Activated naive CD8-positive, alpha-beta T cell (primary cell): ENCODE data around the gene RSPO1.
A peak's percentile ranks its signal among the peaks of the same experiment; 100 is the strongest.

Experiments used
- H3K27ac Mint-ChIP-seq: one replicate; pipeline ENCODE4 v1.8.0; 2021; ENCODE audit warnings: mixed read lengths
- H3K27me3 Mint-ChIP-seq: one replicate; pipeline ENCODE4 v1.8.0; 2021; ENCODE audit warnings: mixed read lengths
- H3K36me3 Mint-ChIP-seq: one replicate; pipeline ENCODE4 v1.8.0; 2021; ENCODE audit warnings: mixed read lengths
- H3K4me1 Mint-ChIP-seq: one replicate; pipeline ENCODE4 v1.8.0; 2021; ENCODE audit warnings: low read depth, mixed read lengths
- H3K4me3 Mint-ChIP-seq: one replicate; pipeline ENCODE4 v1.8.0; 2021; ENCODE audit warnings: mild to moderate bottlenecking, mixed read lengths
- H3K9me3 Mint-ChIP-seq: one replicate; pipeline ENCODE4 v1.8.0; 2021; ENCODE audit warnings: low read depth, mixed read lengths

Gene RSPO1

DNA sequence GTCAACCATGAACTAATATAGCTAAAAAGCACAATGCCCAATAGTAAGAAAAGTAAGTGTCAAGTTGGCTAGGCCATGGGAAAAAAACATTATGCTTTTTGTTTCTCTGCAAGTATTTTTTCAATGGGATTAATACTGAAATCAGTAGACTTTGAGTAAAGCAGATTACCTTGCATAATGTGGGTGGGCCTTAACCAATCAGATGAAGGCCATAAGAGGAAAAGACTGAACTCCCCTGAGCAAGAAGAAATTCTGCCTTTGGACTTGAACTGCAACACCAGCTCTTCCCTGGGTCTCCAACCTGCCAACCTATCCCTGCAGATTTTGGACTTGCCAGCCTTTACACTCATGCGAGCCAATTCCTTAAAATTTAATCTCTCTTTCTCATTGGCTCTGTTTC, 6.4 kb upstream of the RSPO1 start:
- H3K27me3 Mint-ChIP-seq: peaks cover 19% of the 10 kb centered on the region
- H3K4me1 Mint-ChIP-seq: no peaks in the 10 kb centered on the region
- no peak overlapping the region for H3K27ac Mint-ChIP-seq
- H3K4me3 Mint-ChIP-seq: no peak overlapping the region
- H3K9me3 Mint-ChIP-seq: no peaks in the 10 kb centered on the region
- H3K36me3 Mint-ChIP-seq: no peaks in the 10 kb centered on the region

DNA sequence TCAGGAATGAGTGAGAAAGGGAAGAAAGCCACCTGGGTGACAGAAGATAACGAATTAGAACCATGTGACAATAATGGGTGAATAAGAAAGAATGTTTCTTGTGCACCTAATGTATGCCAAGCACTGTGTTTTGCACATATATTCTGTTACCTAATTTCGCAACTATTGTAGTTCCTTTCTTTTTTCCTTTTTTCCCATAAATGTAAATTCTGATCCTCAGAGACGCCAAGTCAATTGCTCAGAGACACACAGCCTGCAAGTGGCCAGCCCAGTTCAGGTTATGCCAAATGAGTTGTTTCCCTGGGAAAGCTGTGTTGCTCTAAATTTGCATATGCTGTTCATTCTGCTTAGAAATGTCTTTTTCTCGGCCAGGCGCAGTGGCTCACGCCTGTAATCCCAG, 1.7 kb upstream of the RSPO1 start:
- no peaks in the 10 kb centered on the region for H3K9me3 Mint-ChIP-seq
- peaks cover 42% of the 10 kb centered on the region for H3K27me3 Mint-ChIP-seq
- no peak overlapping the region for H3K4me3 Mint-ChIP-seq
- H3K36me3 Mint-ChIP-seq: no peaks in the 10 kb centered on the region
- H3K27ac Mint-ChIP-seq: no peak overlapping the region
- peaks cover 10% of the 10 kb centered on the region for H3K4me1 Mint-ChIP-seq

DNA sequence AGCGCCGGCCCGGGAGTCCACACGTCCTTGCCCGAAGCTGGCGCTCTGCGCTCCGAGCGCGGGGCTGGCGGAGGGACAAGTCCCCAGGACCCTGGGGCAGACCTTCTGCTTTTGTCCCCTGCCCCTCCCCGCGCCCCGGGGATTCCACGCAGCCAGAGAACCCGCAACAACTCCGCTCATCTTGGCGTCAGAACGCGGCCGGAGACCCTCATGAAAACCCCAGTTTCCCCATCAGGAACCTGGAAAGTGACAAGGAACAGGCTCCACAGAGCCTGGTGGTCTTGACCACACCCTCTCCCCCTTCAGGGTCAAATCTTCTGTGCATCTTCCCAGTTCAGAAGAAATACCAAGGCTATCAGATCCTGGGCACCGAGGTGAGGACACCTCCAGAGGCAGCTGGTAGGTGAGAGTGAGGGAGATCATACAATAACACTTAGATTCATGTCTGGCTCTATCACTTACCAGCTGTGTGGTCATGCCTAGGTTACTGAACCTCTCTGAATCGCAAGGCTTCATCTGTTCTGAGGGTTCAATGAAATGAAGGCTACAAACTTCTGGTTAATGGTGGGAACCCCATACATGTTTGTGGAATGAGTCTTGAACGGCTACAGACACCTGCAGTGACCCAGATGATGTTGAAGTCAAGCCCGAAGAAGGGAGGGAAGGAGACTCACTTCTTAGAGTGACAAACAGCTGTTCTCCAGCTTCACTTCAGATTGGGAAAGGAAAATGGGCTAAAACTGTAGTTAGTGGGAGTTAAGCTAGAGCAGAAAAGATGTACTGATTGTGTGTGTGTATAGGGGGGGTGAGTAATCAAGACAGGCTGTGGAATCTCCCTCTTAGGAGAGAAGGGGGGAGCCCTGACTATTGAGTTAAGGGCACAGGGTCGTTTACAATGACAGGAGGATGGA, 555 bp upstream of the RSPO1 start:
- Mint-ChIP-seq H3K27ac (no peak overlapping the region), H3K9me3 (no peaks in the 10 kb centered on the region), H3K4me3 (peak overlapping the region; percentile 69), H3K4me1 (peaks cover 10% of the 10 kb centered on the region), H3K27me3 (peaks cover 49% of the 10 kb centered on the region), H3K36me3 (no peaks in the 10 kb centered on the region)

DNA sequence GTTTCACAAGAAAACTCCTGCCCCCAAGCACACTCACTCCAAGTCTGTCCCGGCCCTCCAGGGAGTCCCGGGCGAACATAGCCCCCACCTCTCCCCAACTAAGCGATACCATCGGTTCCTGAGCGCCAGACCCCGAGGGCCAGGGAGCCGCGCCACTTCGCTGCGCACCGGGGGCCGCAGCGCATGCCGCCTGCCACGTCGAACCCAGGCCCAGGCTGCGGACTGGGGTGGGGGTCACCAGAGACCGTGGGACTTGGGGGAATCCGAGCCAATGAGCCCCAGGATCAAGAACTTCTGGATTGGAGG, 801 bp downstream of the RSPO1 start:
- H3K27ac Mint-ChIP-seq: no peak overlapping the region
- peak overlapping the region; percentile 30 for H3K4me3 Mint-ChIP-seq
- no peaks in the 10 kb centered on the region for H3K36me3 Mint-ChIP-seq

DNA sequence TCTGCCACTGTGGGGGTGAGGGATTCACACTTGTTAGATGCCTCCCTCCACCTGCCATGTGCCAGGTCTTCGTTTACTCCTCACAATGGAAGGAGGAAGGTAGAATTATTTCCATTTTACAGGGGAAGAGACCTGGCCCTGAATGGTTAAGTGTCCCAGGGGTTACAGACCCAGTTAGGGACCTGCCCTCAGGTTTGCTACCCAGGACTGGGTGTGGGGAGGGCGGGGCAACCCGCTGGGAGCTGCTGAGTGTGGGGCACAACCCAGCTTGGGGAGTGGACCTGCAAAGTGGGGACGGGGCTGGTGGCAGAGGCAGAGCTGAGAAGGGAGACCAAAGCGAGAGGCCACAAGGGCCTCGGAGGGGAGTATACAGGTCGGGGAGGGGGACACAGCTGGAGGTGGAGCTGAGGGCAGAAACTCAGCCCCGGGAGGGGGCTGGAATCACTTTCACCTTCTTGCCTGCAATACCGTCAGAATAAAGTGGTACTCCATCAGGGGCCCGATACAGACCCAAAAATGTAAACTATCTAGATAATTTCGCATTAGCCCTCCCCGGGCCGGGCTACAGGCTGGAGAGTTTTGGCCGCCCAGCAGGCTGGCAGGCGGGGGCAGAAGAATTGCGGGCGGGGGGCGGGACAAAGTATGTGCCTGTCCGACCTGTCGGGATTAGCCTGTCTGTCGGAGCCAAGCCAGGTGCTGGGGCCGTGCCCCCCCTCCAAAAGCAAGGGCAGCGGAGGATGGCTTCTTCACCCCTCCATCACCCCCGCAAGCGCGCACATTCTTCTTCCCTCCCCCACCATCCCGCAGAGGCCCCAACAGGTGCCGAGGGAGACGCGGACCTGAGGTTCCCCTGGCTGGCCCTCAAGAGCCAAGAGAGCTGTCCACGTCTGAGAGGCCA, 1.4 kb downstream of the RSPO1 start:
- H3K27ac Mint-ChIP-seq: no peak overlapping the region
- H3K4me3 Mint-ChIP-seq: peak overlapping the region; percentile 30
- no peaks in the 10 kb centered on the region for H3K9me3 Mint-ChIP-seq
- peaks cover 10% of the 10 kb centered on the region for H3K4me1 Mint-ChIP-seq
- peaks cover 50% of the 10 kb centered on the region for H3K27me3 Mint-ChIP-seq
- H3K36me3 Mint-ChIP-seq: no peaks in the 10 kb centered on the region

More for the DNA sequence above, 801 bp downstream of the RSPO1 start:
- Mint-ChIP-seq H3K4me1 (peaks cover 10% of the 10 kb centered on the region), H3K9me3 (no peaks in the 10 kb centered on the region), H3K27me3 (peaks cover 53% of the 10 kb centered on the region)

DNA sequence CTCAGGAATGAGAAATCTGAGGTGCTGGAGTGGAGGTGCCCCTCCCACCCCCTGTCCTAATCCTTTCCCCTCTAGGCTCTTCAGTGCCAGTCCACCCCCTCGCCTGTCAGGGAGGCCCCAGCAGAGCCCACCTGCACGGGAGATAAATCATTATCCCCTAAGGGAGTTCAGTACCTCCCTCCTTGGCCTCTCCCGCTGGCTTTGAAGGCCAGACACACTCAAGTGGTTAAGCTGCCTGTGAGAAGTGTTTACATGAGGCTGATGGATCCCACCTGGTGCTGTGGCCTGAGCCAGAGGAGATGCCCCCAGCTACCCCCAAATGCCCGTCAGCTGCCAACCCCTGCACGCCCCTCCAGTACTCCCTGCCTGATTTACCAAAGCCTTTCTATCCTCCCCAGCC, 3.7 kb downstream of the RSPO1 start:
- peaks cover 46% of the 10 kb centered on the region for H3K27me3 Mint-ChIP-seq
- H3K9me3 Mint-ChIP-seq: no peaks in the 10 kb centered on the region
- peaks cover 10% of the 10 kb centered on the region for H3K4me1 Mint-ChIP-seq
- H3K27ac Mint-ChIP-seq: no peak overlapping the region
- H3K36me3 Mint-ChIP-seq: no peaks in the 10 kb centered on the region
- no peak overlapping the region for H3K4me3 Mint-ChIP-seq

DNA sequence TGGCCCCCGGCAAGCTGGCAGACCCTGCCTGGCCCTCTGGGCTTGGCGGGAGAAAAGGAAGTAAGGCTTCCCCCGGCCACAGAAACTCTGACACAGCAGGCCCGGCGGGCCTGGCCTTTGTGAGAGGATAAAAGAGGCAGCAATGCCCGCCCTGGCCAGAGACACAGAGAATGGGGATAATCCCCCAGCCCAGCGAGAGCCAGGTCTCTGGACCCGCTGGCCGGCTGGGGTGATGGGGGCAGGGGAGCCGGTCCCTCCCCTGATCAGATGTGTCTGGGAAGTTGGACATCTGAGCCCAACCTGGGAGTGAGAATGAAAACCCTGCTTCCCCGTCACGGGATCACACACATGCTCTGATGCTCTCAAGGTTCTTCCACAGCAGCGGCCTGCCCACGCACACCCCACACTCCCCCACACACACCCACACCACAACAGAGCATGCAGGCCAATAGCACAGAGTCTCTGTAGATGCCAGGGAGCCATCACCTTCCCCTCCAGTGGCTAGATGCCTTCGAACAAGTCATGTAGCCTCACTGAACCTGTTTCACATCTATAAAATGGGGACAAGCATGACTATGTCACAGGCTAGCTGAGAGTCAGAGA, 4.2 kb downstream of the RSPO1 start:
- H3K27me3 Mint-ChIP-seq: peaks cover 43% of the 10 kb centered on the region
- no peak overlapping the region for H3K4me3 Mint-ChIP-seq
- H3K27ac Mint-ChIP-seq: no peak overlapping the region
- peaks cover 10% of the 10 kb centered on the region for H3K4me1 Mint-ChIP-seq
- no peaks in the 10 kb centered on the region for H3K36me3 Mint-ChIP-seq
- H3K9me3 Mint-ChIP-seq: no peaks in the 10 kb centered on the region

DNA sequence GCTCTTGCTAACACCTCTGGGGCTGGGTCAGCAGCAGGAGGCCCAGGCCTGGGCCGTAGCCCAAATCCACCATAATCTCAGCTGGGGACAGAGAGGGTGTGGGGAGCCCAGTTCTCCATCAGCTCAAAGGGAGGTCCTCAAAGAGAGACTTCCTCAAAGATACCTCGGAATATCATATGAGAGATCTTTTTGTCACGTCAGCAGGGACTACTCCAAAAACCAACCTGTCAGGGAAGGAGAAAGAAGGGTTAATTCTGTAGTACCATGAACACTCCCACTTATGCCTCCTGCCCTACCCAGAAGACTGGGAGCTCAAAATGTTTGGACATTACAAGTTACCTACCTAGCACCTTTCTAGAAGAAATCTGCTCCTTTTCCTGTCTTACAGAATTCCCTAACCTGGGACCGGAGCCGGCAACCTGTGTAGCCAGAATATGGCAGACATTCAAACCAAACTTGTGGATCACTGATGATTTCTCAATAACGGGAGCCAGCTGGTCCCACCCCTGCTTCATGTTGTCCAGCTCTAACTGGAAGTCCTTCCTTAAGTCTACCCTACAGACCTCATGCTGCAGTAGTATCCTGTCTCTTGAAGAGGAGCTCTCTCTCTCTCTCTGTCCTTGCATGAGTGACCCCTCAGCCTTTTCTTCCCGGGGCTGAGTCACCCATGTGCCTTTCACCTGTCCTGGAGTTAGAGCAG, 4.8 kb downstream of the RSPO1 start:
- Mint-ChIP-seq H3K4me3 (no peak overlapping the region), H3K4me1 (peaks cover 7% of the 10 kb centered on the region), H3K9me3 (no peaks in the 10 kb centered on the region), H3K27ac (no peak overlapping the region), H3K27me3 (peaks cover 42% of the 10 kb centered on the region), H3K36me3 (no peaks in the 10 kb centered on the region)

DNA sequence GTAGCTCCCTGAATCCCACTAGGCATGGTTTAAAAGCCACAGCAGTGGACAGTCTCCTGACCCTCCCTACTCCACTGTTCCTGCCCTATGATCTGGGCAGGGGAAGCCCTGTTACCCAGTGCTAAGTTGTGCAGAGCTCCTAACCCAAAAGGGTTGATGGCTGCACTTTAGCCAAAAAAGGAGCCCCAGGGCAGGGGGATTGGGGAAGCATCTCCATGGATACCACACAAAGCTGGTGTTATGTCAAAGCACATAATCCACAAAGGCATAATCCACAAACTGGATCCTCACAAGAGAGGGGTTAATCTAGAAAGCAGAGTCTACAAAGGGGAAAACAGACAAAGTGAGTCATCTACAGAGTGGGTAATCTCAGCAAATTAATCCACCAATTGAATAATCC, 5.7 kb downstream of the RSPO1 start:
- Mint-ChIP-seq H3K4me1 (peaks cover 5% of the 10 kb centered on the region), H3K4me3 (no peak overlapping the region), H3K27me3 (peaks cover 47% of the 10 kb centered on the region), H3K27ac (no peak overlapping the region), H3K9me3 (no peaks in the 10 kb centered on the region), H3K36me3 (no peaks in the 10 kb centered on the region)

DNA sequence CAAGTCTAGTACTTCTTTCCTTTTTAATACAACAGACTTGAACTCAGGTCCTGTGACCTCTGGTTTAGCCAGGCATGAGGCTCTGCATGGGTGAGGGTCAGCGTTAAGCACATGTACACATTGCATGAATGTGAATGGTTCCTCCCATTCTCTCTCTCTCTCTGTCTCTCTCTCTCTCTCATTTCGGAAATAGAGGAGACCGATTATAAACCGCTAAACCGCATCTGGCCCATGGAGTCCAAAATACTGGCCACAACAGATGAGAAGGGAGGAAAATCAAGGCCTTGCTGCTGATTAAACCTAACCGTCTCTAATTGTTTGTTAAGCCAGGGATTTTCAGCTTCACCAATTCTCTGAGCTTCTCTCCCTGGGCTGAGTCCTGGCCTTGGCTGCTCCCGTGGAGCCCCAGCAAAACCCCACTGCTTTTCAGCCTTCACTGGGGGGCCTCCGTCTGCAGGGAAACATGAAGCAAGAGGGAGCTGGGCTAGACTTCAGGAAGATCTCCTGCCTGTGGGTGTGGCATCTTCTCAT, 6.6 kb downstream of the RSPO1 start:
- no peaks in the 10 kb centered on the region for H3K9me3 Mint-ChIP-seq
- H3K36me3 Mint-ChIP-seq: no peaks in the 10 kb centered on the region
- H3K27me3 Mint-ChIP-seq: peaks cover 46% of the 10 kb centered on the region
- H3K4me1 Mint-ChIP-seq: peaks cover 4% of the 10 kb centered on the region
- no peak overlapping the region for H3K27ac Mint-ChIP-seq
- H3K4me3 Mint-ChIP-seq: no peak overlapping the region

DNA sequence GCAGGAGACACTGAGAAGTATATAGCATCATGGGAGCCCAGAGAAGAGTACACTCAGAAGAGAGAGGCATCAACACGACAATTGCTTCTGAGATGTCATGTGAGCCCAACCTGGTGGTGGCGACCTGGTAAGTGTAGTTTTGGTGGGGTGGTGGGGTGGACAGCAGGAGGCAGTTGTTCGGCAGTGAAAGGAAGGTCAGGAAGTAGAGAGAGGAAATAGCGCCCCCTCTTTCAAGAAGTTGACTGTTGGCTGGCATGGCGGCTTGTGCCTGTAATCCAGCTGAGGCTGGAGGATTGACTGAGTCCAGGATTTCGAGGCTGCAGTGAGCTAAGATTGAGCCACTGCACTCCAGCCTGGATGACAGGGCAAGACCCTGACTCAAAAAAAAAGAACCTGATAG, 12.6 kb downstream of the RSPO1 start:
- Mint-ChIP-seq H3K9me3 (no peaks in the 10 kb centered on the region), H3K4me3 (no peak overlapping the region)

DNA sequence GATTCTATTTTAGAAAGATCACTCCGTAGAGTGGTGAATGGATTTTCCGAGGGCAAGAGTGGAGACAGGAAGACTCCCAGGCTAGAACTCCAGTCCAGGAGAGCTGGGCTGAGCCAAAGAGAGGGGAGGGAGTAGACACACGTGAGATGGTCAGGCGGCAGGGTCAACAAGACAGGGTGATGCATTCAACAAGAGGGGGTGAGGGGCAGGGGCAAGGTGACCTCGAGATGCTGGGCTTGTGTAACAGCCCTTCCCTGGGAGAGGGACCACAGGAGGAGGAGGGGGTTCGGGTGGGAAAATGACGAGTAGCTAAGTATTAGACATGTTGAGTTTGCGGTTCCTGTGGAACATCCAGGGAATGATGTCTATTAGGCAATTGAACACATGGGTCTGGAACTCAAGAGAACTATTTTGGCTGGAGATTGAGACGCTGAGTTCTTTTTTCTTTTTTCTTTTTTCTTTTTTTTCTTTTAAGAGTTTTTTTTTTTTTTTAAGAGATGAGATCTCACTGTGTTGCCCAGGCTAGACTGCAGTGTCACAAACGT, 13.3 kb downstream of the RSPO1 start:
- Mint-ChIP-seq H3K4me3 (no peak overlapping the region), H3K27me3 (peaks cover 29% of the 10 kb centered on the region), H3K4me1 (no peaks in the 10 kb centered on the region), H3K36me3 (no peaks in the 10 kb centered on the region), H3K9me3 (no peaks in the 10 kb centered on the region), H3K27ac (no peak overlapping the region)

More for the DNA sequence above, 12.6 kb downstream of the RSPO1 start:
- H3K27ac Mint-ChIP-seq: no peak overlapping the region
- no peaks in the 10 kb centered on the region for H3K36me3 Mint-ChIP-seq
- peaks cover 33% of the 10 kb centered on the region for H3K27me3 Mint-ChIP-seq
- H3K4me1 Mint-ChIP-seq: no peaks in the 10 kb centered on the region

DNA sequence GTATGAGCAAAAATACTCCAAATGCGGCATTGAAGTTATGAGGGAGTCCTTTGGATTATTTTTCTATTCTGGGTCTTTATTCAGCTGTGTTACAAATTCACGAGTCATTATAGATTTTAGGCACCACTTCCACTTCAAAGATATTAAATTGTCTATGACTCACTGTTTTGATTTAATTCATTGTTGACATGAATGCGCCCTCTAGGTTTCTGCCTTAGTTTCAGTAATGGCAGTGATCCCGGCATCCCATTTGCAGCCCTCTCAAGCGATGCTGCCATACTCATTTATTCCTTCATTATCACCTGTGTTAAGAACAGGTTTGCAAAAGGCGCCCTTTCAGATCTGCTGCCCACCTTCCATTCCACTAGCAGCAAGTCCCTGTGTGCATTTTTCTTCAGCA, 14.0 kb downstream of the RSPO1 start:
- Mint-ChIP-seq H3K4me3 (no peak overlapping the region), H3K36me3 (no peaks in the 10 kb centered on the region), H3K27ac (no peak overlapping the region), H3K27me3 (peaks cover 32% of the 10 kb centered on the region), H3K9me3 (no peaks in the 10 kb centered on the region), H3K4me1 (no peaks in the 10 kb centered on the region)

DNA sequence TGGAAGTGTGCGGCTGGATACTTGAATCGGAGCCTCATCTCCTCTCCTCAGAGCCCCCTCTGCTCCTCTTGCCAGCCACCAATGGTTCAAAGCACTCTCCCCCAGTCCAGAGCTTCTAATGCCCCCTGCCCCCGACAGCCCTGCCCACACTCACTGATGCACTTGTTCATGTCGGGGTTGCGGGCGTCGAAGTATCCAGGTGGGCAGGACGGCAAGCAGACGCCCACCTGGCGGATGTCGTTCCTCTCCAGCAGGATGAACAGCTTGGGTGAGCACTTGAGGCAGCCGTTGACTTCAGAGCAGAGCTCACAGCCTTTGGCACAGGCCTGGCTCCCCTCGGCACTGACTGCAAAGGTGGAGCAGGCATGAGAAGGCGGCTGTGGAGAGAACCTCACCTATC, 18.4 kb downstream of the RSPO1 start:
- Mint-ChIP-seq H3K27ac (no peak overlapping the region), H3K4me1 (no peaks in the 10 kb centered on the region), H3K4me3 (no peak overlapping the region), H3K36me3 (no peaks in the 10 kb centered on the region), H3K27me3 (peaks cover 27% of the 10 kb centered on the region), H3K9me3 (no peaks in the 10 kb centered on the region)
